H1 (cell line): ENCODE measurements around the gene CFAP61. TPM values are rescaled to one million over a fixed set of nuclear protein-coding genes. Genes with fewer than 3 reads are reported as not detected.

Experiments
- ATF2 ChIP-seq: IDR thresholded peaks from 2 replicates; pipeline ENCODE4 v1.6.1; 2012; ENCODE audit warnings: low read length, inconsistent platforms
- BRCA1 ChIP-seq: IDR thresholded peaks from 2 replicates; pipeline ENCODE4 v1.6.1; 2012; ENCODE audit warnings: low read depth, low read length, improper control_type of control experiment
- EZH2 ChIP-seq: fragments of 200-600 bp; sonication (generic); IDR thresholded peaks from 2 replicates; pipeline ENCODE4 v1.7.1; 2012; ENCODE audit warnings: low read depth, mild to moderate bottlenecking, moderate library complexity, low read length, inconsistent platforms; ENCODE audit not compliant: severe bottlenecking
- MAX ChIP-seq: IDR thresholded peaks from 2 replicates; pipeline ENCODE4 v1.6.1; 2012; ENCODE audit warnings: inconsistent platforms
- RFX5 ChIP-seq: IDR thresholded peaks from 2 replicates; pipeline ENCODE4 v1.6.1; 2011; ENCODE audit warnings: low read depth, low read length, improper control_type of control experiment, borderline replicate concordance
- RNF2 ChIP-seq: fragments of 200-900, 300-1000 bp; sonication (generic); IDR thresholded peaks from 2 replicates; pipeline ENCODE4 v1.7.1; 2016; ENCODE audit warnings: borderline replicate concordance, low read depth, mild to moderate bottlenecking, antibody characterized with exemption, low read length; ENCODE audit not compliant: poor library complexity, severe bottlenecking; ENCODE audit errors: missing control alignments
- SIRT6 ChIP-seq: IDR thresholded peaks from one replicate; pipeline ENCODE4 v1.7.1; 2012; ENCODE audit warnings: low read length, inconsistent platforms
- polyA plus RNA-seq, 7 experiments: library from polyadenylated mRNA; depleted of rRNA in 3 of 7; stranded (reverse) in 5 of 7; unstranded in 2 of 7; fragments of >200 nt in 5 of 7; fragments of 200-250 nt in 2 of 7; gene quantifications; 1 replicate in 5 of 7; 2 replicates in 1 of 7; 4 replicates in 1 of 7; pipeline versions ENCODE4 v1.2.1 to v1.2.3, GENCODE V29; 2011 to 2013; ENCODE audit warnings: missing spikeins in 2 of 7, mixed read lengths in 2 of 7
- total RNA-seq: library from RNA; stranded (reverse); fragmentation: NEBNext Ultra II Directional; extraction: Animal tissue kit (Norgen Biotek cat#: 25700); gene quantifications from 2 replicates; pipeline ENCODE4 v1.2.1, GENCODE V29; 2021

CFAP61 gene
- total and polyA plus RNA-seq, 2 of the 8 experiments (the other 6 are each of a cell fraction or from before 2014, with no cell fraction given), result 0.29 to 0.61 TPM

GRCh38 chr20:20233041-20233514, 180.7 kb downstream of the CFAP61 start (continued):
- TF ChIP-seq RNF2, result no peak
- TF ChIP-seq EZH2, result no peak
- no peak for TF ChIP-seq BRCA1
- no peak for TF ChIP-seq ATF2
- TF ChIP-seq RFX5, result no peak
- TF ChIP-seq MAX, result no peak
- no peak for TF ChIP-seq SIRT6
